DMS79 (cell line): ENCODE results near the gene PDE8B.

ENCODE experiments used
- DNase-seq: peaks from one replicate; lab custom pipeline; 2025; lab: John Stamatoyannopoulos, UW

The PDE8B gene

GRCh38 chr5:77285251-77285841 is 74.9 kb downstream of the PDE8B start:
- DNase-seq: no peak

- DNase-seq: no peak
These were observed 81.7 kb downstream of the PDE8B start for GRCh38 chr5:77292026-77292757.

- no peak for DNase-seq
These were observed 83.7 kb downstream of the PDE8B start for GRCh38 chr5:77294185-77294584.

GRCh38 chr5:77295863-77296378 is 85.4 kb downstream of the PDE8B start:
- no peak for DNase-seq

- DNase-seq: no peak
These were observed 87.7 kb downstream of the PDE8B start for GRCh38 chr5:77298146-77298545.

GRCh38 chr5:77300451-77300850 is 90.0 kb downstream of the PDE8B start:
- no peak for DNase-seq

GRCh38 chr5:77301447-77301883 is 91.0 kb downstream of the PDE8B start:
- DNase-seq: no peak

GRCh38 chr5:77302247-77302646 is 91.8 kb downstream of the PDE8B start:
- no peak for DNase-seq

- no peak for DNase-seq
These were observed 92.2 kb downstream of the PDE8B start for GRCh38 chr5:77302653-77303052.

- DNase-seq: no peak
These were observed 93.9 kb downstream of the PDE8B start for GRCh38 chr5:77304388-77304787.

- DNase-seq: no peak
These were observed 94.9 kb downstream of the PDE8B start for GRCh38 chr5:77305222-77305846.

- DNase-seq: no peak
These were observed 95.5 kb downstream of the PDE8B start for GRCh38 chr5:77305956-77306355.

GRCh38 chr5:77306531-77306930 is 96.1 kb downstream of the PDE8B start:
- DNase-seq: no peak

GRCh38 chr5:77308154-77308960 is 97.9 kb downstream of the PDE8B start:
- no peak for DNase-seq

- no peak for DNase-seq
These were observed 98.7 kb downstream of the PDE8B start for GRCh38 chr5:77309140-77309539.

- no peak for DNase-seq
These were observed 100.2 kb downstream of the PDE8B start for GRCh38 chr5:77310494-77311213.

GRCh38 chr5:77311214-77311571 is 100.7 kb downstream of the PDE8B start:
- DNase-seq: no peak

GRCh38 chr5:77312413-77312812 is 101.9 kb downstream of the PDE8B start:
- DNase-seq: no peak

GRCh38 chr5:77316871-77317661 is 106.6 kb downstream of the PDE8B start:
- no peak for DNase-seq

GRCh38 chr5:77318060-77318459 is 107.6 kb downstream of the PDE8B start:
- DNase-seq: no peak
